ENCODE measurements around the gene PACRG.

The PACRG gene

GRCh38 chr6:162700966-162701365 lies 26.8 kb upstream of the PACRG start:
- DNase-seq (ENCODE audit: extremely low read depth, low read depth) = no peak
- no peak for TF ChIP-seq CTCF (IDR thresholded peaks at IDR 0.05; ENCODE audit: low read depth, low read length)

DNA sequence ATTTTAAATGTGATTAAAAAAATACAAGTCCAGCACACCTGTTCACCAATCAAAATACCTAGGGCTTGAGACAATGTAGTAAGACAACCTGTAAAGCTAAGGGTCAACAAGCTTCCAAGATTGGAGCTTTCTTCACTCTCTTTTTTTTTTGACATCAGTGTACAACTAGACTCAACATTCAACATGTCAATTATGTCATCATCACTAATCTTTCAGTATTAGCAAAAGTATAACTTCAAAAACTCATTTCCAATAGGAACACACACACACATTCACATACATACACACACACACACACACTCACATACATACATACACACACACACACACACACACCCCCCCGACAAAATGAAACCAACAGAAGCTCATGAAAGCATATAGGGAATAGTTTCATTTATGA lies 26.2 kb upstream of the PACRG start:
- DNase-seq (ENCODE audit: extremely low read depth, low read depth) = no peak
- no peak for TF ChIP-seq CTCF (IDR thresholded peaks at IDR 0.05; ENCODE audit: low read depth, low read length)

GRCh38 chr6:162702446-162702845 lies 25.3 kb upstream of the PACRG start:
- TF ChIP-seq CTCF (IDR thresholded peaks at IDR 0.05; ENCODE audit: low read depth, low read length) = no peak
- no peak for DNase-seq (ENCODE audit: extremely low read depth, low read depth)

DNA sequence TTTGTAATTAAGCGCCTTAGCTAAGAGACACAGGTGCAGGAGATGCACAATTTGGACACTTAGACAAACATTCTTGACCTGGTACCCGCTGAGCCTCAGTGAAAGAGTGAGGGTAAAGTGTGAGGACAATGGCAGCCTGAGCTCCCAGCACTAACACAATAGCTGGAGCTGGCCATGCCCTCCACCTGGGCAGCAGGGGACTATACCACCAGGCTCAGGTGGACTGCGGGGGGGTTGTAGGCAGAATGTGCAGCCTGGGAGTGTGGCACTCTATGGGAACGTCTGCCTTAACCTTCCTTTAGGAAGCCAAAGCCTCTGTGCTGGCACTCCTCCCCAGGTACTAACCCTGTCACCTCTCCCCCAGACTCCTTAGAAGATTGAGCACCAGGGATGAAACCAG lies 23.8 kb upstream of the PACRG start:
- DNase-seq (ENCODE audit: extremely low read depth, low read depth) = no peak
- TF ChIP-seq CTCF (IDR thresholded peaks at IDR 0.05; ENCODE audit: low read depth, low read length) = no peak

GRCh38 chr6:162705736-162706135 lies 22.0 kb upstream of the PACRG start:
- no peak for TF ChIP-seq CTCF (IDR thresholded peaks at IDR 0.05; ENCODE audit: low read depth, low read length)
- DNase-seq (ENCODE audit: extremely low read depth, low read depth) = no peak

- no peak for DNase-seq (ENCODE audit: extremely low read depth, low read depth)
- no peak for TF ChIP-seq CTCF (IDR thresholded peaks at IDR 0.05; ENCODE audit: low read depth, low read length)
These were observed 21.5 kb upstream of the PACRG start for GRCh38 chr6:162706232-162706631.

GRCh38 chr6:162708971-162709370 lies 18.8 kb upstream of the PACRG start:
- no peak for DNase-seq (ENCODE audit: extremely low read depth, low read depth)
- no peak for TF ChIP-seq CTCF (IDR thresholded peaks at IDR 0.05; ENCODE audit: low read depth, low read length)

Data from AG09319 (cell line).